Sigmoid colon (tissue), 7 donors: Measurements from ENCODE around the gene ROPN1. TPM values are rescaled to one million over a fixed set of nuclear protein-coding genes. Genes with fewer than 3 reads are reported as not detected.

ENCODE experiments used
- DNase-seq: peaks from one replicate; pipeline ENCODE4 v3.0.0-alpha.2; 2019
- H3K27ac ChIP-seq, 4 donors: fragments of 200-600 bp; sonication (generic); one replicate each; pipeline ENCODE4 v1.5.1; 2016 to 2019; ENCODE audit warnings: mild to moderate bottlenecking in 1 of 4
- H3K27me3 ChIP-seq, 3 donors: fragments of 200-600 bp; sonication (generic); one replicate each; pipeline ENCODE4 v1.5.1; 2019; ENCODE audit warnings: mild to moderate bottlenecking in 1 of 3
- H3K36me3 ChIP-seq, 4 donors: fragments of 200-600 bp; sonication (generic); one replicate each; pipeline ENCODE4 v1.5.1; 2016 to 2019
- H3K4me1 ChIP-seq, 4 donors: fragments of 200-600 bp; sonication (generic); one replicate each; pipeline ENCODE4 v1.5.1; 2017 to 2019
- H3K4me3 ChIP-seq, 4 donors: fragments of 200-600 bp; sonication (generic); one replicate each; pipeline ENCODE4 v1.5.1; 2017 to 2019; ENCODE audit warnings: mild to moderate bottlenecking in 2 of 4, moderate library complexity in 1 of 4
- H3K9me3 ChIP-seq, 4 donors: fragments of 200-600 bp in 3 of 4; sonication (generic) in 3 of 4; one replicate each; pipeline versions ENCODE4 v1.5.1 to v1.6.1; 2013 to 2019
- EP300 ChIP-seq, 4 donors: sonication (generic); formaldehyde crosslinking; IDR thresholded peaks; one replicate each; pipeline ENCODE4 v1.6.1; 2017; ENCODE audit warnings: antibody characterized with exemption in 4 of 4
- POLR2A ChIP-seq, 2 donors: fragments of 450-650 bp; IDR thresholded peaks; one replicate each; pipeline ENCODE4 v1.6.1; 2016; ENCODE audit warnings: antibody characterized with exemption in 2 of 2, mild to moderate bottlenecking in 2 of 2, moderate library complexity in 2 of 2
- POLR2AphosphoS5 ChIP-seq, 4 donors: sonication (generic); formaldehyde crosslinking; IDR thresholded peaks; one replicate each; pipeline ENCODE4 v1.6.1; 2017; ENCODE audit warnings: antibody characterized with exemption in 4 of 4
- WGBS, 2 donors: extraction: QIAGEN DNeasy Blood & Tissue Kit; methylation state at CpG; one replicate each; pipeline ENCODE4 v1.1.7; 2013; 5-methylcytosine and 5-hydroxymethylcytosine counted together
- intact Hi-C: fragments of 100-400 bp; cut with DNase I; formaldehyde crosslinking; loops from one replicate; pipeline ENCODE4 v1.15.1; 2023
- polyA plus RNA-seq, 3 donors: library from polyadenylated mRNA; stranded (reverse); fragments of 200-250 nt; gene quantifications; one replicate each; pipeline ENCODE4 v1.2.3, GENCODE V29; 2013
- total RNA-seq, 4 donors: library from RNA; depleted of rRNA; stranded (reverse); fragments of >200 nt; gene quantifications; one replicate each; pipeline ENCODE4 v1.1.0, GENCODE V29; 2016
- TF ChIP-seq, protein P1 (sequence below), 4 experiments: fragments of 450-650 bp in 3 of 4; fragments of 200-600 bp in 1 of 4; IDR thresholded peaks; one replicate each; pipeline ENCODE4 v1.5.1; 2016 to 2019; ENCODE audit warnings: antibody characterized with exemption in 4 of 4, mild to moderate bottlenecking in 3 of 4, moderate library complexity in 2 of 4
- donor health status: healthy with polysubstance abuse.
- donor health status: Bipolar disorder and iron deficiency.
- donor health status: healthy.

Gene ROPN1
- total and polyA plus RNA-seq, 7 donors: 0.44 to 1.8 (median 1.2) TPM; not detected in 4

DNA sequence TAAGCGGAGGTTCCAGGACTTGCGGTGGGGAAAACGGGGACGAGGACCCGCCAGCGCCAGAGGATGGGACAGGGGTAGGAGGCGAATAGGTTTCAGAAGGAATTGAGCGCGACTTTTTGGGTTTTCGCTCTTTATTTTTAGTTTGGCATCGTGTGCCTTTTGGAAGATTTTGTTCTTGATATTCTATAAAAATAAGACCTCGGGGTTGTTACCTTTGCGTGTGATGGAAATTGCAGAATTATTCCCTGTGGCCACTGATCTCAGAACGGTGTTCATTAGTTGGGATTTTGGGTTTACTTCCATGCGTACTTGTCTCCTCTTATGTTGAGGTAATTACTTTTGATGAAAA, 30.4 kb downstream of the ROPN1 start:
- H3K4me1 ChIP-seq: peaks cover 0 to 18% (median 12%) of the 10 kb centered on the region in 4 donors
- 4 to 5% methylated on average over 15 of the region's 15 CpGs for WGBS, 2 donors
- intact Hi-C loops: no loop called here
- H3K9me3 ChIP-seq: no peaks in the 10 kb centered on the region
- peak overlapping the region; percentile 47 to 83 (median 74) for H3K4me3 ChIP-seq
- peaks cover 0 to under 1% (median under 1%) of the 10 kb centered on the region in 4 donors for H3K36me3 ChIP-seq
- peak overlapping the region; percentile 77 to 89 (median 85) for H3K27ac ChIP-seq
- DNase-seq: no peak
- TF ChIP-seq POLR2AphosphoS5 (IDR thresholded peaks at IDR 0.05): no peak
- no peak for TF ChIP-seq POLR2A (IDR thresholded peaks at IDR 0.05)
- TF ChIP-seq EP300 (IDR thresholded peaks at IDR 0.05): no peak
- TF ChIP-seq, protein P1, sequence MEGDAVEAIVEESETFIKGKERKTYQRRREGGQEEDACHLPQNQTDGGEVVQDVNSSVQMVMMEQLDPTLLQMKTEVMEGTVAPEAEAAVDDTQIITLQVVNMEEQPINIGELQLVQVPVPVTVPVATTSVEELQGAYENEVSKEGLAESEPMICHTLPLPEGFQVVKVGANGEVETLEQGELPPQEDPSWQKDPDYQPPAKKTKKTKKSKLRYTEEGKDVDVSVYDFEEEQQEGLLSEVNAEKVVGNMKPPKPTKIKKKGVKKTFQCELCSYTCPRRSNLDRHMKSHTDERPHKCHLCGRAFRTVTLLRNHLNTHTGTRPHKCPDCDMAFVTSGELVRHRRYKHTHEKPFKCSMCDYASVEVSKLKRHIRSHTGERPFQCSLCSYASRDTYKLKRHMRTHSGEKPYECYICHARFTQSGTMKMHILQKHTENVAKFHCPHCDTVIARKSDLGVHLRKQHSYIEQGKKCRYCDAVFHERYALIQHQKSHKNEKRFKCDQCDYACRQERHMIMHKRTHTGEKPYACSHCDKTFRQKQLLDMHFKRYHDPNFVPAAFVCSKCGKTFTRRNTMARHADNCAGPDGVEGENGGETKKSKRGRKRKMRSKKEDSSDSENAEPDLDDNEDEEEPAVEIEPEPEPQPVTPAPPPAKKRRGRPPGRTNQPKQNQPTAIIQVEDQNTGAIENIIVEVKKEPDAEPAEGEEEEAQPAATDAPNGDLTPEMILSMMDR (IDR thresholded peaks at IDR 0.05): no peak
- H3K27me3 ChIP-seq: no peaks in the 10 kb centered on the region

DNA sequence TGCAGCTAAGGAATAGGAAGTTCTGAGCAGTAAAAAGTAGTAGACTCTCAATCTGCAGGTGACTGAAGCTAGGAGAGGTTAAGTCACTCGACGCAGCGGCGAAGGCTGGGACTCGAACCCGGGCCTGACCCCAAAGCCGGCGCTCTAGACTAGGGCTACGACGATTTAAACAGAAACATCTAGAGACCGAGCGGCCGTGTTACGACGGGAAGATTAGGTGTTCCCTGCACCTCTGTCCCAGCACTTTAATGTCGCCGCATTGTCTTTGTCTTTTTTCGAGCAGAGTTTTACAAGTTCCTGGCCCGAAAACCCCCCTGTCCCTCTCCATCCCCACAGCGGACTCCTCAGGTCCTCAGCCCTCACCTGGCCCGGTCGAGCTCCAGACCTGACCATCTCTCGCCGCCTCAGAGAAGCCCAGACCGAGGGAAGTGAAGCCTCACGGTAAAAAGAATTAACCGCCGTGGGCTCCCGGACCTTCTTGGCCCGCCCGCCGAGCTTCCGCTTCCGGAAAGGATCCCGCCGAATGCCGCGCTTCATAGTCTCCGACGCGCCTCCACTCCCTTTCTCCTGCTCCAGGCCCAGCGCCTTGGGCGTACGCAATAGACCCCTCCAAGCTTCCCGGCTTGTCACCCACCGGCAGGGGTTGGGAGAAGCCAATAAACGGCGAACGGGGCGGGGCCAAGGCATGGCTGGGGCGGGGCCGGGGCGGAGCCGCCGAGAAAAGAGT, 31.0 kb downstream of the ROPN1 start, which contains the start of gene CCDC14:
TSS of gene CCDC14 (minus strand) at position 449 of the 727 bp plus-strand sequence. CDS start at position 393, 56 bp downstream.
- H3K27ac ChIP-seq: peak within 1 kb of the TSS; percentile 77 to 89 (median 85)
- H3K27me3 ChIP-seq: no peaks in the 10 kb centered on the region
- H3K4me1 ChIP-seq: peaks cover 0 to 18% (median 12%) of the 10 kb centered on the region in 4 donors
- TF ChIP-seq POLR2AphosphoS5 (IDR thresholded peaks at IDR 0.05): peak; percentile 77 to 93 (median 83)
- TF ChIP-seq, protein P1 (IDR thresholded peaks at IDR 0.05): no peak
- peak; percentile 50 to 66 for TF ChIP-seq POLR2A (IDR thresholded peaks at IDR 0.05)
- TF ChIP-seq EP300 (IDR thresholded peaks at IDR 0.05): no peak
- DNase-seq: peak; percentile 97
- peaks cover 0 to 6% (median 3%) of the 10 kb centered on the region in 4 donors for H3K36me3 ChIP-seq
- WGBS, 2 donors: 0 to 1% methylated on average over 55 of the region's 55 CpGs
- intact Hi-C loops: no loop called here
- H3K9me3 ChIP-seq: no peaks in the 10 kb centered on the region
- peak within 1 kb of the TSS; percentile 47 to 83 (median 74) for H3K4me3 ChIP-seq

DNA sequence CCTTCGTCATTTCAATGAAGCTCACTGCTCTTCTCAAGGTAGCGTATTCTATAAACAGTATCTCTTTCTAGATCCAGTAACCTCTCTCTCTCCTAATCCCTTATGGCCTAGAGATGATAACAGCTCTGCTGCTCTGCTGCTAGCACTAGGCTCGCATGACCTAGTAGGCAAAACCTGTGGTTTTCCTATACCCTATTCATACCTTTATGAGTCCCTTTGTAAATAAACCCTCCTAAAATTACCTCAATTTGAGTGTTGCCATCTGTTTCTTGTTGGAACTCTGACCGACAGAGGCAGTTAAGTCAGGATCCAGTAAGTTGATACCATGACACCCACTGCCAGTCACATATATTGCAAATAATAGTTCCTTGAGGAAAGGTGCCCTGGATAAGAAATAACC, 38.2 kb downstream of the ROPN1 start:
- H3K27me3 ChIP-seq: no peaks in the 10 kb centered on the region
- H3K4me3 ChIP-seq: no peak overlapping the region
- H3K9me3 ChIP-seq: no peaks in the 10 kb centered on the region
- no peak for DNase-seq
- intact Hi-C loops: no loop called here
- TF ChIP-seq POLR2AphosphoS5 (IDR thresholded peaks at IDR 0.05): no peak
- TF ChIP-seq EP300 (IDR thresholded peaks at IDR 0.05): no peak
- TF ChIP-seq, protein P1 (IDR thresholded peaks at IDR 0.05): no peak
- TF ChIP-seq POLR2A (IDR thresholded peaks at IDR 0.05): no peak
- peaks cover 0 to 50% (median 12%) of the 10 kb centered on the region in 4 donors for H3K36me3 ChIP-seq
- H3K27ac ChIP-seq: no peak overlapping the region
- no peaks in the 10 kb centered on the region for H3K4me1 ChIP-seq
- 26 to 85% methylated on average over 4 of the region's 4 CpGs for WGBS, 2 donors

GRCh38 chr3:123952844-123953520, 38.9 kb downstream of the ROPN1 start:
- TF ChIP-seq POLR2AphosphoS5 (IDR thresholded peaks at IDR 0.05) (no peak), POLR2A (IDR thresholded peaks at IDR 0.05) (no peak), EP300 (IDR thresholded peaks at IDR 0.05) (no peak)
- TF ChIP-seq, protein P1 (IDR thresholded peaks at IDR 0.05): no peak
- Histone ChIP-seq H3K4me3 (no peak overlapping the region), H3K27ac (no peak overlapping the region), H3K27me3 (no peaks in the 10 kb centered on the region), H3K36me3 (peaks cover 0 to 58% (median 14%) of the 10 kb centered on the region in 4 donors), H3K4me1 (no peaks in the 10 kb centered on the region), H3K9me3 (no peaks in the 10 kb centered on the region)
- DNase-seq: no peak
- intact Hi-C loops: no loop called here
- 79 to 94% methylated on average over 4 of the region's 4 CpGs for WGBS, 2 donors
